GM10266 (cell line): ENCODE measurements around the gene TLE6.
A peak's percentile ranks its signal among the peaks of the same experiment; 100 is the strongest.
"Not testable (repeated sequence)": the region's sequence is repeated elsewhere in the genome, so short reads cannot be mapped to it uniquely, and the experiment has no call there.

Experiments used
- DNase-seq: peaks from one replicate; pipeline ENCODE4 v3.0.0; 2012; ENCODE audit errors: extremely low spot score
- CTCF ChIP-seq: IDR thresholded peaks from 2 replicates; pipeline ENCODE4 v1.5.1; 2012; ENCODE audit warnings: mild to moderate bottlenecking, low read depth; ENCODE audit not compliant: control insufficient read depth, insufficient read depth; ENCODE audit errors: missing control alignments

Gene TLE6

DNA sequence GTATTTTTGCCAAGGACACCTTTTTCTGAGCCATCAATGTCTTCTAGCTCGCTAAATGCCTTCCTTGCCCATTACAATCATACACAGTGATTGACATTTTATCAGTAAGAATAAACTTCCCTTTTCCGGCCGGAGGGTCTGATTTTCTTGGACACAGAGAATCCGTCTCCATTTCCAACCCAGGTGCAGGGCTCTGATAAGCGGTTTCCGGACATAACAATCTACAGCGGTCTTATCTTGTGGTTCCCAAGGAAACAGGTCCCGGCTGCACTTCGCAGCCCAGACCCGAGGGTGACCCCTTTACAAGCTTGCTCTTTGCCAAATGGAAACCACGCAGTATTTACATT lies 27.5 kb upstream of the TLE6 start:
- DNase-seq = no peak

DNA sequence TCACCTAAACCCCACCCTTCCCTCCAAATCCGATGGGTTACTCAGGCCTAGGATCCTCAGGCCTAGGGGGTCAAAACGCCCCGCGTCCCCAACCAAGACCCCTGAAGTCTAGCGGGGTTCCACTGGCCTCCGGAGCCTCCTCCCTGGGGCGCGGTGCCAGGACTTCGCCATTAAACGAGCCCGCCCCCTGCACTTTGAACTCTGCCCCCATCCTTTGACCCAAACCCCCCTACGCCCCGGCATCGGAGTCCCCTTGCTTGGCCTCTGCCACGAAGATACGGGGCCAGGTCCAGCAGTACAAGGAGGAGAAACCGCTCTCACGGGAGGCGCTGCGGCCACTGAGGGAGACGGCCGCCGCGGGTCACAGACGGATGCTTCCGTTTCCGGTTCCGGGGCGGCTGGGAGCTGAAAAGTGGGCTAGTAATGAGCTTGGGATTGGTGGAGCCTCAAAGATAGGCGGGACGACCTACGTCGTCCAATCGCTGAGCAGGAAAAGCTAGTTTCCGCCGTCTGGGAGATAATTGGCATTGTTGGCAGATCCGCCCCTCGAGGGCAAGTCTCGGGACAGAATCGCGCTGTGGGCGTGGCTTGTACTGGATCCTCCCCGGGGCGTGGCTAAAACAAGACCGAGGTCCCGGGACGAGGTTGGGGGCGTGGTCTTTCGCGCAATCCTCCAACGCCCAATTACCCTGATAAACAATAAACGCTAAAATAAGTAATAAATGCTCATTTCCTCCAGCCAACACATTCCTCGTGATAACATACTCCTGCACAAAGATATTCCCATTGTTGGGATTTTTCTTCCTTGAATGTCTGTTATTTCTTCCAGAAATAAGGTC lies 26.9 kb upstream of the TLE6 start:
- DNase-seq = peak; percentile 97
- TF ChIP-seq CTCF = no peak

More for the DNA sequence above, 27.5 kb upstream of the TLE6 start:
- no peak for TF ChIP-seq CTCF

DNA sequence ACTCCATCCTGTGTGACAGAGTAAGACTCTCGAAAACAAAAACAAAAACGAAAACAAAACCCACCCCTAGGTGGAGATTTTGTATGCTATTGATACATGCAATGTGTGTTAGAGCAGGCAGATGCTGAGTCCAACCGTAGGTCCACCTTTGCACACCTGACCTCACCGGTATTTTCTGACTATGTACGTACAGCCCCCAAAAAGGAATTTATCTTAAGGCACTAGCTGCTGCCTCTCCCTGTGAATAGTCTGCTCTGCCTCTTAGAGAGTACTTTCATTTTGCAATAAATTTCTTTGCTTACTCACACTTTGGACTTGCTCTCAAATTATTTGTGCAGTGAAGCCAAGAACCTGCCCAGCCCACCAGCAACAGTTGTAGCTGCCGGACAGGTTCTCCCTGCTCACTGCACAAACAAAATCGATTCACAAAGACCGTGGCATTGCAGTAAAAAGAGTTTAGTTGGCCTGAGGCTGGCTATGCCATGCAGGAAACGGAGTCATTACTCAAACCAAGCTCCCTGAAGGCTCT lies 24.3 kb upstream of the TLE6 start:
- no peak for DNase-seq
- no peak for TF ChIP-seq CTCF

DNA sequence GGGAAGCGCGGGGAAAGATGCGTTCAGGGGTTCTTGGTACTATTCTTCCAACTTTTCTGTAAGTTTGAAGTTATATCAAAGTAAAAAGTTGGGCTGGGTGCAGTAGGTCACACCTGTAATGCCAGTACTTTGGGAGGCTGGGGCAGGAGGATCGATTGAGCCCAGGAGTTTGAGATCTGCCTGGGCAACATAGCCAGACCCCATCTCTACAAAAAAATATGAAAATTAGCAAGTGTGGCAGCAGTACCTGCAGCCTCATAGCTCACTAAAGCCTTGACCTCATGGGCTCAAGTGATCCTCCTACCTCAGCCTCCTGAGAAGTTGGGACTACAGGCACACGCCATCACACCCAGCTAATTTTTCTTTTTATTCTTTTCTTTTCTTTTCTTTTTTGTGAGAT lies 20.2 kb upstream of the TLE6 start:
- DNase-seq = no peak
- no peak for TF ChIP-seq CTCF

GRCh38 chr19:2960120-2960519 lies 17.2 kb upstream of the TLE6 start:
- no peak for TF ChIP-seq CTCF
- no peak for DNase-seq

DNA sequence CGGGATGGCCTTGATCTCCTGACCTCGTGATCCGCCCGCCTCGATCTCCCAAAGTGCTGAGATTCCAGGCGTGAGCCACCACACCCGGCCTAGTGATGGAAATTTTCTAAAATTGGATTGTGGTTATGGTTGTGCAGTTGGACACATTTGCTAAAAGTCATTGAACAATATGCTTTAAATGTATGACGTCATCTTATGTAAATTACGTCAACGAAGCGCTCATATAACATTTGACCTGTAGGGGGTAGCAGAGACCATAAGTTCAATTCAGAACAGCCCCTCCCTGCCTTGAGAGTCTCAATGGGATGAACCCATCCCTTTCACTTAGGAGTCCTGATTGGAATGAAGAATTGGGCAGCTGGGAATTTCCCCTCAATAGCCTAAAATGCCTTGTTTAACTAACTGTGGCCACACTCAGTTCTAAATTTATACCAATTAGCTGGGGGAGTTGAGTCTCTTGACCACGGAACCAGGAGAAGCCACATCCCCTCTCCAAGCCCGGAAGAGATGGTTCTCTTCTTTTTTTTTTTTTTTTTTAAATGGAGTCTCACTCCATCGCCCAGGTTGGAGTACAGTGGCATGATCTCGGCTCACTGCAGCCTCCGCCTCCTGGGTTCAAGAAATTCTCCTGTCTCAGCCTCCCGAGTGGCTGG lies 15.2 kb upstream of the TLE6 start:
- TF ChIP-seq CTCF = peak; percentile 58
- peak; percentile 52 for DNase-seq

DNA sequence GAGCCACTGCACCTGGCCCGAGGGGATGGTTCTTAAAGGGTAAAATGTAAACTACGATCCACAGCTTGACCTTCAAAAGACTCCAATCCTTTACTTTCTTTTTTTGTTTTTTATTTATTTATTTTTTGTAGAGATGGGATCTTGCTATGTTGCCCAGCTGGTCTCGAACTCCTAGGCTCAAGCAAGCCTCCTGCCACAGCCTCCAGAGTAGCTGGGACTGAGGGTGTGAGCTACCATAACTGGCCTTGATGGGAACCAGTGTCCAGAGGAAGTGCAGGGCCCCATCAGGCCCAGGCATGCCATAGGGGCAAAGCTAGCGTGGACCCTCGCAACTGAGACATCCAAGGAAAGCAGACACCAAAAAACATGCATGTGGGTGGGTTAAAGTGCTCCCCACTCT lies 14.2 kb upstream of the TLE6 start:
- DNase-seq = no peak
- TF ChIP-seq CTCF = no peak

GRCh38 chr19:2963631-2964030 lies 13.7 kb upstream of the TLE6 start:
- DNase-seq = not testable (repeated sequence)
